ENCODE data around the gene ABL1. TPM values are rescaled to one million over a fixed set of nuclear protein-coding genes. Genes with fewer than 3 reads are reported as not detected.

ABL1 gene
- total RNA-seq, 1 experiment from 2014 or later, result 83.6 TPM

GRCh38 chr9:130917168-130917960 lies 82.3 kb downstream of the ABL1 start:
- no peaks in the 10 kb centered on the region for H3K36me3 Mint-ChIP-seq (ENCODE audit: insufficient read depth in 1 of 3, low read depth in 3 of 3)

More at GRCh38 chr9:130917168-130917960, 82.3 kb downstream of the ABL1 start:
- Histone ChIP-seq H3K79me1 (ENCODE audit: insufficient read depth, low read depth, low read length, poor library complexity, severe bottlenecking) (no peaks in the 10 kb centered on the region), H3K56ac (ENCODE audit: insufficient read length, low read depth, low read length) (no peak overlapping the region), H3K14ac (ENCODE audit: insufficient read depth, low read length) (no peak overlapping the region), H3K4ac (ENCODE audit: low read depth, low read length) (no peak overlapping the region), H3K27me3 (ENCODE audit: insufficient read depth, low read length) (no peaks in the 10 kb centered on the region), H3K9me3 (ENCODE audit: control insufficient read depth, low read depth, low read length) (no peaks in the 10 kb centered on the region), H2AFZ (ENCODE audit: low read length) (no peak overlapping the region), H3K27ac (ENCODE audit: insufficient read length, low read depth, low read length) (no peak overlapping the region), H3K79me2 (ENCODE audit: insufficient read depth, low read length) (no peaks in the 10 kb centered on the region), H4K8ac (replicated peaks; ENCODE audit: insufficient read length, low read depth, low read length) (no peak overlapping the region), H2AK5ac (ENCODE audit: insufficient read length, low read length) (no peak overlapping the region), H3K18ac (ENCODE audit: insufficient read length, low read depth, low read length) (no peak overlapping the region), H2BK12ac (ENCODE audit: insufficient read length, low read depth, low read length) (no peak overlapping the region), H4K5ac (ENCODE audit: insufficient read length, low read depth, low read length) (no peak overlapping the region), H3T11ph (ENCODE audit: low read length) (no peak overlapping the region), H2BK120ac (ENCODE audit: low read depth, low read length, poor library complexity, severe bottlenecking) (no peak overlapping the region), H4K91ac (ENCODE audit: insufficient read length, low read depth, low read length) (no peak overlapping the region), H3K23ac (ENCODE audit: insufficient read length, low read depth, low read length) (no peak overlapping the region), H4K20me1 (ENCODE audit: control insufficient read depth, insufficient read depth, insufficient read length) (no peaks in the 10 kb centered on the region), H2BK5ac (ENCODE audit: insufficient read length, low read length) (no peak overlapping the region), H3K9ac (ENCODE audit: extremely low read depth, insufficient read length, low read length) (no peak overlapping the region), H2BK15ac (ENCODE audit: low read depth, low read length) (no peak overlapping the region), H3K4me1 (ENCODE audit: insufficient read depth, low read length) (no peaks in the 10 kb centered on the region), H3K23me2 (ENCODE audit: insufficient read length, low read depth, low read length, poor library complexity, severe bottlenecking) (no peaks in the 10 kb centered on the region), H3K4me2 (ENCODE audit: insufficient read depth, insufficient read length, low read length) (no peak overlapping the region), H2BK20ac (ENCODE audit: low read depth, low read length, poor library complexity, severe bottlenecking) (no peak overlapping the region)
- Mint-ChIP-seq H3K9me3 (no peaks in the 10 kb centered on the region), H3K4me3 (no peak overlapping the region), H3K4me1 (peaks cover 10 to 42% of the 10 kb centered on the region in 2 experiments), H3K27me3 (ENCODE audit: low read depth) (no peaks in the 10 kb centered on the region; the same call in 1 of the 2 replicates), H3K27ac (no peak overlapping the region; a peak in 1 of 7 replicates)
- no peak for DNase-seq
- TF ChIP-seq, protein P1, sequence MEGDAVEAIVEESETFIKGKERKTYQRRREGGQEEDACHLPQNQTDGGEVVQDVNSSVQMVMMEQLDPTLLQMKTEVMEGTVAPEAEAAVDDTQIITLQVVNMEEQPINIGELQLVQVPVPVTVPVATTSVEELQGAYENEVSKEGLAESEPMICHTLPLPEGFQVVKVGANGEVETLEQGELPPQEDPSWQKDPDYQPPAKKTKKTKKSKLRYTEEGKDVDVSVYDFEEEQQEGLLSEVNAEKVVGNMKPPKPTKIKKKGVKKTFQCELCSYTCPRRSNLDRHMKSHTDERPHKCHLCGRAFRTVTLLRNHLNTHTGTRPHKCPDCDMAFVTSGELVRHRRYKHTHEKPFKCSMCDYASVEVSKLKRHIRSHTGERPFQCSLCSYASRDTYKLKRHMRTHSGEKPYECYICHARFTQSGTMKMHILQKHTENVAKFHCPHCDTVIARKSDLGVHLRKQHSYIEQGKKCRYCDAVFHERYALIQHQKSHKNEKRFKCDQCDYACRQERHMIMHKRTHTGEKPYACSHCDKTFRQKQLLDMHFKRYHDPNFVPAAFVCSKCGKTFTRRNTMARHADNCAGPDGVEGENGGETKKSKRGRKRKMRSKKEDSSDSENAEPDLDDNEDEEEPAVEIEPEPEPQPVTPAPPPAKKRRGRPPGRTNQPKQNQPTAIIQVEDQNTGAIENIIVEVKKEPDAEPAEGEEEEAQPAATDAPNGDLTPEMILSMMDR (conservative IDR thresholded peaks at IDR 0.05), result no peak
- no CpG with 5 or more reads among the region's 34 CpGs for WGBS (ENCODE audit: extremely low coverage, insufficient read length, low lambda C conversion rate)
